ENCODE data around the gene LSM4. TPM values are rescaled to one million over a fixed set of nuclear protein-coding genes. Genes with fewer than 3 reads are reported as not detected.
A peak's percentile ranks its signal among the peaks of the same experiment; 100 is the strongest.

Gene LSM4
- total and polyA plus RNA-seq, 10 of the 15 experiments (the other 5 are each of a cell fraction or from before 2014, with no cell fraction given): 12.6 to 652 (median 217) TPM

DNA sequence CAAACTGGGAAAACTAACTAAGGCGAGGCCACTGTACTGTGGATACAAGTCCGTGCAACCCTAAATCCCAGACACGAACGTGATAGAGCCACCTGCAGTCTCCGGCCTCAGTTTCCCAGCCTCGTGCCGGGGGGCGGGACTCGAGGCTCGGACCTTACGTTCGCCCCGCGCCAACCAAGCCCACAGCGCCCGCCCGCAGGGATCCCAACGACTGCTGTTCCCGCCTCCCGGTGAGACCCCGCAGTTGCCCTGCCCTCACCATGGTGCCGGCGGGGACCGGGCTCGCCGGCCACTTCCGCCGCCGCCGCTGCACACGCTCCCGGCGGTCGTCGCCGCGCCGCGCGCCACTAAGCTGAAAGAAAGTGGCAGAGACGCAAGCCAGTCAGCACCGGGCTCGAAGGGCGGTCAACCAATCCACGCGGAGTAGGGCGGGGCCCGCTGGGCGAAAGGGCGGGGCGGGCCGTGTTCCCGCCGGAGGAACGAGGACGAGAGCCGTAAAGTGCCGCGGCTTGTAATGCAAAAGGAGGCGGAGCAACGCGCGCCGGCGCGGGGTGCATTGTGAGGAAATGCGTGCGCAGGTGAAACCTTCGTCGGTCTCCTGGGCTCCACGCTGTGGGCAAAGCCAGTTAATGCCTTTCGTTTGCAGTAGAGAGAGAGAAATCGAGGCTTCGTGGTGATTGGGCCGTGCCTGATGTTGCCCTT, at the start of gene LSM4 (continued):
- TF ChIP-seq, protein P1, sequence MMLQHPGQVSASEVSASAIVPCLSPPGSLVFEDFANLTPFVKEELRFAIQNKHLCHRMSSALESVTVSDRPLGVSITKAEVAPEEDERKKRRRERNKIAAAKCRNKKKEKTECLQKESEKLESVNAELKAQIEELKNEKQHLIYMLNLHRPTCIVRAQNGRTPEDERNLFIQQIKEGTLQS (IDR thresholded peaks at IDR 0.05; ENCODE audit: borderline replicate concordance, extremely low read depth, low read depth, low read length): peak; percentile 39; the same call in 1 of the 2 replicates
- TF ChIP-seq SUZ12 (IDR thresholded peaks at IDR 0.05; ENCODE audit: unreplicated experiment): no peak
- TF ChIP-seq, protein P2, sequence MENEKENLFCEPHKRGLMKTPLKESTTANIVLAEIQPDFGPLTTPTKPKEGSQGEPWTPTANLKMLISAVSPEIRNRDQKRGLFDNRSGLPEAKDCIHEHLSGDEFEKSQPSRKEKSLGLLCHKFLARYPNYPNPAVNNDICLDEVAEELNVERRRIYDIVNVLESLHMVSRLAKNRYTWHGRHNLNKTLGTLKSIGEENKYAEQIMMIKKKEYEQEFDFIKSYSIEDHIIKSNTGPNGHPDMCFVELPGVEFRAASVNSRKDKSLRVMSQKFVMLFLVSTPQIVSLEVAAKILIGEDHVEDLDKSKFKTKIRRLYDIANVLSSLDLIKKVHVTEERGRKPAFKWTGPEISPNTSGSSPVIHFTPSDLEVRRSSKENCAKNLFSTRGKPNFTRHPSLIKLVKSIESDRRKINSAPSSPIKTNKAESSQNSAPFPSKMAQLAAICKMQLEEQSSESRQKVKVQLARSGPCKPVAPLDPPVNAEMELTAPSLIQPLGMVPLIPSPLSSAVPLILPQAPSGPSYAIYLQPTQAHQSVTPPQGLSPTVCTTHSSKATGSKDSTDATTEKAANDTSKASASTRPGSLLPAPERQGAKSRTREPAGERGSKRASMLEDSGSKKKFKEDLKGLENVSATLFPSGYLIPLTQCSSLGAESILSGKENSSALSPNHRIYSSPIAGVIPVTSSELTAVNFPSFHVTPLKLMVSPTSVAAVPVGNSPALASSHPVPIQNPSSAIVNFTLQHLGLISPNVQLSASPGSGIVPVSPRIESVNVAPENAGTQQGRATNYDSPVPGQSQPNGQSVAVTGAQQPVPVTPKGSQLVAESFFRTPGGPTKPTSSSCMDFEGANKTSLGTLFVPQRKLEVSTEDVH (IDR thresholded peaks at IDR 0.05; ENCODE audit: low read depth, partially characterized antibody): no peak
- TF ChIP-seq ZNF622 (IDR thresholded peaks at IDR 0.05): no peak
- peak; percentile 29; the same call in 1 of the 2 replicates for TF ChIP-seq SPI1 (IDR thresholded peaks at IDR 0.05; ENCODE audit: borderline replicate concordance, insufficient read depth, low read depth, low read length)
- TF ChIP-seq, protein P3, sequence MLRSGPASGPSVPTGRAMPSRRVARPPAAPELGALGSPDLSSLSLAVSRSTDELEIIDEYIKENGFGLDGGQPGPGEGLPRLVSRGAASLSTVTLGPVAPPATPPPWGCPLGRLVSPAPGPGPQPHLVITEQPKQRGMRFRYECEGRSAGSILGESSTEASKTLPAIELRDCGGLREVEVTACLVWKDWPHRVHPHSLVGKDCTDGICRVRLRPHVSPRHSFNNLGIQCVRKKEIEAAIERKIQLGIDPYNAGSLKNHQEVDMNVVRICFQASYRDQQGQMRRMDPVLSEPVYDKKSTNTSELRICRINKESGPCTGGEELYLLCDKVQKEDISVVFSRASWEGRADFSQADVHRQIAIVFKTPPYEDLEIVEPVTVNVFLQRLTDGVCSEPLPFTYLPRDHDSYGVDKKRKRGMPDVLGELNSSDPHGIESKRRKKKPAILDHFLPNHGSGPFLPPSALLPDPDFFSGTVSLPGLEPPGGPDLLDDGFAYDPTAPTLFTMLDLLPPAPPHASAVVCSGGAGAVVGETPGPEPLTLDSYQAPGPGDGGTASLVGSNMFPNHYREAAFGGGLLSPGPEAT (IDR thresholded peaks at IDR 0.05; ENCODE audit: low read depth): no peak
- 0 out of 2 replicates have a peak, but pooled peaks have one; percentile 3 for TF ChIP-seq CBFB (IDR thresholded peaks at IDR 0.05; ENCODE audit: low read depth)
- peak; percentile 75; the same call in 1 of the 2 replicates for TF ChIP-seq SMC3 (IDR thresholded peaks at IDR 0.05; ENCODE audit: borderline replicate concordance, low read length)
- peak; percentile 60 for TF ChIP-seq YY1 (IDR thresholded peaks at IDR 0.05; ENCODE audit: low read depth, low read length)
- TF ChIP-seq, protein P4, sequence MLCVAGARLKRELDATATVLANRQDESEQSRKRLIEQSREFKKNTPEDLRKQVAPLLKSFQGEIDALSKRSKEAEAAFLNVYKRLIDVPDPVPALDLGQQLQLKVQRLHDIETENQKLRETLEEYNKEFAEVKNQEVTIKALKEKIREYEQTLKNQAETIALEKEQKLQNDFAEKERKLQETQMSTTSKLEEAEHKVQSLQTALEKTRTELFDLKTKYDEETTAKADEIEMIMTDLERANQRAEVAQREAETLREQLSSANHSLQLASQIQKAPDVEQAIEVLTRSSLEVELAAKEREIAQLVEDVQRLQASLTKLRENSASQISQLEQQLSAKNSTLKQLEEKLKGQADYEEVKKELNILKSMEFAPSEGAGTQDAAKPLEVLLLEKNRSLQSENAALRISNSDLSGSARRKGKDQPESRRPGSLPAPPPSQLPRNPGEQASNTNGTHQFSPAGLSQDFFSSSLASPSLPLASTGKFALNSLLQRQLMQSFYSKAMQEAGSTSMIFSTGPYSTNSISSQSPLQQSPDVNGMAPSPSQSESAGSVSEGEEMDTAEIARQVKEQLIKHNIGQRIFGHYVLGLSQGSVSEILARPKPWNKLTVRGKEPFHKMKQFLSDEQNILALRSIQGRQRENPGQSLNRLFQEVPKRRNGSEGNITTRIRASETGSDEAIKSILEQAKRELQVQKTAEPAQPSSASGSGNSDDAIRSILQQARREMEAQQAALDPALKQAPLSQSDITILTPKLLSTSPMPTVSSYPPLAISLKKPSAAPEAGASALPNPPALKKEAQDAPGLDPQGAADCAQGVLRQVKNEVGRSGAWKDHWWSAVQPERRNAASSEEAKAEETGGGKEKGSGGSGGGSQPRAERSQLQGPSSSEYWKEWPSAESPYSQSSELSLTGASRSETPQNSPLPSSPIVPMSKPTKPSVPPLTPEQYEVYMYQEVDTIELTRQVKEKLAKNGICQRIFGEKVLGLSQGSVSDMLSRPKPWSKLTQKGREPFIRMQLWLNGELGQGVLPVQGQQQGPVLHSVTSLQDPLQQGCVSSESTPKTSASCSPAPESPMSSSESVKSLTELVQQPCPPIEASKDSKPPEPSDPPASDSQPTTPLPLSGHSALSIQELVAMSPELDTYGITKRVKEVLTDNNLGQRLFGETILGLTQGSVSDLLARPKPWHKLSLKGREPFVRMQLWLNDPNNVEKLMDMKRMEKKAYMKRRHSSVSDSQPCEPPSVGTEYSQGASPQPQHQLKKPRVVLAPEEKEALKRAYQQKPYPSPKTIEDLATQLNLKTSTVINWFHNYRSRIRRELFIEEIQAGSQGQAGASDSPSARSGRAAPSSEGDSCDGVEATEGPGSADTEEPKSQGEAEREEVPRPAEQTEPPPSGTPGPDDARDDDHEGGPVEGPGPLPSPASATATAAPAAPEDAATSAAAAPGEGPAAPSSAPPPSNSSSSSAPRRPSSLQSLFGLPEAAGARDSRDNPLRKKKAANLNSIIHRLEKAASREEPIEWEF (IDR thresholded peaks at IDR 0.05; ENCODE audit: insufficient replicate concordance, low read depth, low read length): no peak
- TF ChIP-seq, protein P5, sequence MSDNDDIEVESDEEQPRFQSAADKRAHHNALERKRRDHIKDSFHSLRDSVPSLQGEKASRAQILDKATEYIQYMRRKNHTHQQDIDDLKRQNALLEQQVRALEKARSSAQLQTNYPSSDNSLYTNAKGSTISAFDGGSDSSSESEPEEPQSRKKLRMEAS (IDR thresholded peaks at IDR 0.05; ENCODE audit: low read depth, low read length): no peak
- TF ChIP-seq SP1 (IDR thresholded peaks at IDR 0.05; ENCODE audit: low read depth, low read length): peak; percentile 94
- peak; percentile 21; the same call in 1 of the 2 replicates for TF ChIP-seq ZNF217 (IDR thresholded peaks at IDR 0.05)
- TF ChIP-seq CREB1 (IDR thresholded peaks at IDR 0.05; ENCODE audit: low read depth): peak; percentile 77
- TF ChIP-seq RAD21 (IDR thresholded peaks at IDR 0.05; ENCODE audit: insufficient read depth, low read depth, low read length): peak; percentile 58
- TF ChIP-seq MEF2A (IDR thresholded peaks at IDR 0.05; ENCODE audit: insufficient read depth, low read depth, low read length): 0 out of 2 replicates have a peak, but pooled peaks have one; percentile 33
- no peak for TF ChIP-seq BMI1 (IDR thresholded peaks at IDR 0.05; ENCODE audit: borderline replicate concordance)
